DMS53 treated with DMSO at 0.1 percent for 48 hours (cell line): ENCODE data around the gene LSM3.
"Not testable (repeated sequence)": the region's sequence is repeated elsewhere in the genome, so short reads cannot be mapped to it uniquely, and the experiment has no call there.

Source experiments
- DNase-seq: peaks from one replicate; lab custom pipeline; 2025; ENCODE audit not compliant: unreplicated experiment; lab: John Stamatoyannopoulos, UW

The LSM3 gene

GRCh38 chr3:14218355-14218754 is 39.7 kb downstream of the LSM3 start:
- no peak for DNase-seq

GRCh38 chr3:14220933-14221332 is 42.3 kb downstream of the LSM3 start:
- no peak for DNase-seq

GRCh38 chr3:14221902-14222301 is 43.3 kb downstream of the LSM3 start:
- DNase-seq, result no peak

GRCh38 chr3:14222457-14222856 is 43.8 kb downstream of the LSM3 start:
- no peak for DNase-seq

- DNase-seq, result no peak
These were observed 44.4 kb downstream of the LSM3 start for GRCh38 chr3:14222900-14223594.

GRCh38 chr3:14223595-14223994 is 45.0 kb downstream of the LSM3 start:
- no peak for DNase-seq

- DNase-seq, result no peak
These were observed 46.3 kb downstream of the LSM3 start for GRCh38 chr3:14224895-14225294.

- DNase-seq, result no peak
These were observed 46.8 kb downstream of the LSM3 start for GRCh38 chr3:14225421-14225820.

- not testable (repeated sequence) for DNase-seq
These were observed 47.7 kb downstream of the LSM3 start for GRCh38 chr3:14226351-14226750.

- DNase-seq, result peak; percentile 5
These were observed 49.2 kb downstream of the LSM3 start for GRCh38 chr3:14227856-14228255.

GRCh38 chr3:14228681-14229470 is 50.3 kb downstream of the LSM3 start:
- DNase-seq, result peak; percentile 3

GRCh38 chr3:14229695-14230094 is 51.1 kb downstream of the LSM3 start:
- not testable (repeated sequence) for DNase-seq

- no peak for DNase-seq
These were observed 52.1 kb downstream of the LSM3 start for GRCh38 chr3:14230729-14231128.

- DNase-seq, result no peak
These were observed 52.8 kb downstream of the LSM3 start for GRCh38 chr3:14231145-14231990.

GRCh38 chr3:14231998-14232501 is 53.4 kb downstream of the LSM3 start:
- no peak for DNase-seq

- DNase-seq, result no peak
These were observed 55.8 kb downstream of the LSM3 start for GRCh38 chr3:14234251-14235002.

GRCh38 chr3:14235003-14235911 is 56.6 kb downstream of the LSM3 start:
- DNase-seq, result no peak

GRCh38 chr3:14235912-14236295 is 57.3 kb downstream of the LSM3 start:
- no peak for DNase-seq

GRCh38 chr3:14236902-14237301 is 58.3 kb downstream of the LSM3 start:
- DNase-seq, result no peak

GRCh38 chr3:14237457-14237856 is 58.8 kb downstream of the LSM3 start:
- DNase-seq, result no peak
